HL-60/S4 treated with phorbol 12-myristate 13-acetate at 8.2 ng/mL for 4 days and 3 days (cell line): Measurements from ENCODE around the gene RNF217.
"Not testable (repeated sequence)": the region's sequence is repeated elsewhere in the genome, so short reads cannot be mapped to it uniquely, and the experiment has no call there.

Experiments used
- in situ Hi-C: fragments of 300-500 bp; cut with MboI; formaldehyde crosslinking; loops from 2 replicates; pipeline ENCODE4 v1.15.0; 2022; ENCODE audit warnings: low sequenced_read_pairs

RNF217 gene

GRCh38 chr6:124961777-124962638 is at the start of gene RNF217:
TSS of gene RNF217 (plus strand) at chr6:124962437. CDS start at chr6:124962545, 108 bp downstream.
- in situ Hi-C loops = no loop called here

DNA sequence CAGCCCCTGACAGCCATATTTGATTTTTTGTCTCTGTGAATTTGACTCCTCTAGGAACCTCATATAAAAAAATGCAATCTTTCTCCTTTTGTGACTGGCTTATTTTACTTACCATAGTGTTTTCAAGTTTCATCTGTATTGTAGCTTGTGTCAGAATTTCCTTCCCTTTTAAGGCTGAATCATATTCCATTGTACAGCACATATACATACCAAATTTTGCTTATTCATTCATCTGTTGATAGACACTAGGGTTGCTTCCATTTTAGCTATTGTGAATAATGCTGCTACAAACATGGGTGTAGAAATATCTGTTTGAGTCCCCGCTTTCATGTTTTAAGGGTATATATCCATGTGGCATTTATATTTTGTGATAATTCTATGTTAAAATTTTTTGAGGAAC is 49.2 kb upstream of the RNF217 start:
- in situ Hi-C loops = no loop called here

GRCh38 chr6:124917769-124918168 is 44.5 kb upstream of the RNF217 start:
- in situ Hi-C loops = no loop called here

- in situ Hi-C loops = not testable (repeated sequence)
Observed at GRCh38 chr6:124919703-124920102, 42.5 kb upstream of the RNF217 start.

GRCh38 chr6:124924333-124924759 is 37.9 kb upstream of the RNF217 start:
- in situ Hi-C loops = no loop called here

GRCh38 chr6:124926435-124926834 is 35.8 kb upstream of the RNF217 start:
- in situ Hi-C loops = no loop called here

GRCh38 chr6:124927806-124928205 is 34.4 kb upstream of the RNF217 start:
- in situ Hi-C loops = no loop called here

- in situ Hi-C loops = no loop called here
Observed at GRCh38 chr6:124928851-124929250, 33.4 kb upstream of the RNF217 start.

GRCh38 chr6:124937645-124938044 is 24.6 kb upstream of the RNF217 start:
- in situ Hi-C loops = no loop called here

- in situ Hi-C loops = no loop called here
Observed at GRCh38 chr6:124941259-124941658, 21.0 kb upstream of the RNF217 start.

- in situ Hi-C loops = no loop called here
Observed at GRCh38 chr6:124943658-124944057, 18.6 kb upstream of the RNF217 start.

GRCh38 chr6:124947971-124948451 is 14.2 kb upstream of the RNF217 start:
- in situ Hi-C loops = no loop called here

GRCh38 chr6:124949706-124950105 is 12.5 kb upstream of the RNF217 start:
- in situ Hi-C loops = no loop called here

- in situ Hi-C loops = no loop called here
Observed at GRCh38 chr6:124953808-124954207, 8.4 kb upstream of the RNF217 start.

DNA sequence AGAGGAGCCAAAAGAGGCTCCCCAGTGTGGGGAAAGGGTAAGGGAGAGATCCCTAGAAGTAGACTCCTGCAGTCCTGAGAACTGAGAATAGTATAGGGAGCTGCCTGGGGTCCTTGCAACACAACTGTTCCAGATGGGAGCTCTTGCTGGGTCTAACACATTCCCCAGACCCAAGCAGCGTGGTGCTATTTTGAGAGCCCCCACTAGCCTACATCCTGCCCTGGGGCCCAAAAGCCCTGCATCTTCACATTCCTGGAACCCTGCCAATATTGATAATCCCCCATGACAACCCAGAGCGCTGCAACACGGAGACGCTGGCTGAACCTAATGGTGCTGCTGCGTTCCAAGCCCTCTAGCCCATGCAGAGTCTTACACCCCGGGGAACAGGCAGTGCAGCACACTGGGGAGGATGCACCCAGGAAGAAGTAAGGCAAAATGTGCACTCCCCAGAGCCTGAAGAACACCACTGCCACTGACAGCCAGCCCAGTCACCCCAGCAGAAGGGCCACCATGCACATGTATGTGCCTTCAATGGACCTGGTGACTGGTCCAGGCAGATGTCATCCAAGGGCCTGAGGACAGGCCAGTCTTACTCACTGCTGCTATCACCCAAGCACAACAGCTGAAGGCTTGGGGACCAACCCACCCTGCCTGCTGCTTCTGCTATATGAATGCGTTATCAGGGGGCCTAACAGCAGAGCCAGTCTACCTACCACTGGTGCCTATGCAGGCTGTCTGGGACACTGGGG is 7.0 kb upstream of the RNF217 start:
- in situ Hi-C loops = no loop called here

GRCh38 chr6:124956018-124956417 is 6.2 kb upstream of the RNF217 start:
- in situ Hi-C loops = no loop called here

GRCh38 chr6:124958149-124958548 is 4.1 kb upstream of the RNF217 start:
- in situ Hi-C loops = no loop called here

DNA sequence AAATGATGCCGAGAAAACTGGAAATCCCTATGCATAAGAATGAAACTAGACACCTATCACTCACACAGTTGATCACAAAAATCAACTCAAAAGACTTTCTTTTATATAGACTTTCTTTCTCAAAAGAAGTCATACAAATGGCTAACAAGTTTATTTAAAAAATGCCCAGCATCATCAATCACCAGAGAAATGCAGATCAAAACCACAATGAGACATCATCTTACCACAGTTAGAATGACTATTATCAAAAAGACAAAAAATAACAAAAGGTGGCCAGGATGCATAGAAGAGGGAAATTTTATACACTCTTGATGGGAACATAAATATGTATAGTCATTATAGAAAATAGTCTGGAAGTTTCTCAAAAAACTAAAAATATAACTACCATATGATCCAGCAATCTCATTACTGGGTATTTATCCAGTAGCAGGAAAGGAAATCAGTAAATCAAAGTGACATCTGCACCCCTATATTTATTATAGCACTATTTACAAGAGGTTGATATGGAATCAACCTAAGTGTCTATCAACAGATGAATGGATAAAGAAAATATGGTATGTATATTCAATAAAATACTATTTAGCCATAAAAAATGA is 3.4 kb upstream of the RNF217 start:
- in situ Hi-C loops = no loop called here

DNA sequence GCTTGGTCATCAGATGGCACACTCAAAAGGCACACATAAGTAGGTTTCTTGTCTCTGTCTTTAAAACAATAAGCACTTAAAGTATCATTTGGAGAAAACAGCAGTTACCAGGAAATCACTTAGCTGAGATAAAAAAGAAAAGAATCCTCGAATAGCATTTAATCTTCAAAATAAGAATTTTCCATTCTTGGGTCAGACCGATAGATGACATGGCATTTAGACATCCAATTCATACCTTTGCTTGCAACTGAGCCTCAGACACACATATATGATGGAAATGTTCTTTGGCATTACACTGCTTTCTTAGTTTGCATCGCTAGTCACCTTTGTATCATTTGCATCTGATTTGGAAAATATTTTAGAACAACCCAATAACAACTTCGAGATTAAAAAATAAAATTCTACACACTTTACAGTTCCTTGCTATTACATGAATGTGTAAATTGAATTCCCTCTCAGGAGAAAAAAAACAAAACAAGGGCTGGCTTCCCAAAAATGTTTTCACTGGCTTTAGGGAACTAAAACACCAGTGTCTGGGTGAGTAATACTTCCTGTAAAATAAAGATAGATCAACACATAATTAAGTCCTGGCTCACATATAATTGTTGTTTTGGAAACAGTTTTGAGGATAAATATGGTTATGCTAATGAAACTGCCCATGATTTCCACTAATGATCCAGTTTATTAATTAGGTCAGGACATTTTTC is 1.3 kb upstream of the RNF217 start:
- in situ Hi-C loops = no loop called here

DNA sequence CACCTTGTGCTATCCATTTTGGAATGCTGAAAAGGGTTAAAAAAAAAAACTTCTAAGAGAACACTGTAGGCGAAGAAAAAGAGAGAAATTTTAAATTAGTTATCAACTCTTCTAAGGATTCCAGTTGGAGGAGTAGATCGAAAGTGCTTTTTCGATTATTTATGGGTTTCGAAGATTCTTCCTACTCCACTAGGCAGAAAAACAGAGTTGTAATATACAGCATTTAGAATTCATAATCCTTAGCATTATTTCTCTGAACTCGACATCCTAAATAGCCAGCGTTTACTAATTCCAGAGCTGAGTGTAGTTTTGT is 817 bp upstream of the RNF217 start:
- in situ Hi-C loops = no loop called here
